ENCODE measurements around the gene VPS13D.

VPS13D gene

GRCh38 chr1:12506281-12507280, 276.8 kb downstream of the VPS13D start:
- no peak for DNase-seq (ENCODE audit: low read depth)
- no peak overlapping the region for H3K4me3 ChIP-seq (ENCODE audit: low read depth, low read length)
- TF ChIP-seq MYC (IDR thresholded peaks at IDR 0.05; ENCODE audit: low read depth, low read length) (no peak), POLR2A (IDR thresholded peaks at IDR 0.05; ENCODE audit: extremely low read depth, insufficient read length) (no peak)
- TF ChIP-seq, protein P1, sequence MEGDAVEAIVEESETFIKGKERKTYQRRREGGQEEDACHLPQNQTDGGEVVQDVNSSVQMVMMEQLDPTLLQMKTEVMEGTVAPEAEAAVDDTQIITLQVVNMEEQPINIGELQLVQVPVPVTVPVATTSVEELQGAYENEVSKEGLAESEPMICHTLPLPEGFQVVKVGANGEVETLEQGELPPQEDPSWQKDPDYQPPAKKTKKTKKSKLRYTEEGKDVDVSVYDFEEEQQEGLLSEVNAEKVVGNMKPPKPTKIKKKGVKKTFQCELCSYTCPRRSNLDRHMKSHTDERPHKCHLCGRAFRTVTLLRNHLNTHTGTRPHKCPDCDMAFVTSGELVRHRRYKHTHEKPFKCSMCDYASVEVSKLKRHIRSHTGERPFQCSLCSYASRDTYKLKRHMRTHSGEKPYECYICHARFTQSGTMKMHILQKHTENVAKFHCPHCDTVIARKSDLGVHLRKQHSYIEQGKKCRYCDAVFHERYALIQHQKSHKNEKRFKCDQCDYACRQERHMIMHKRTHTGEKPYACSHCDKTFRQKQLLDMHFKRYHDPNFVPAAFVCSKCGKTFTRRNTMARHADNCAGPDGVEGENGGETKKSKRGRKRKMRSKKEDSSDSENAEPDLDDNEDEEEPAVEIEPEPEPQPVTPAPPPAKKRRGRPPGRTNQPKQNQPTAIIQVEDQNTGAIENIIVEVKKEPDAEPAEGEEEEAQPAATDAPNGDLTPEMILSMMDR (IDR thresholded peaks at IDR 0.05; ENCODE audit: low read depth, low read length), result no peak

GRCh38 chr1:12507631-12508030, 277.8 kb downstream of the VPS13D start:
- no peak for DNase-seq (ENCODE audit: low read depth)
- TF ChIP-seq POLR2A (IDR thresholded peaks at IDR 0.05; ENCODE audit: extremely low read depth, insufficient read length), result no peak
- no peak for TF ChIP-seq MYC (IDR thresholded peaks at IDR 0.05; ENCODE audit: low read depth, low read length)
- TF ChIP-seq, protein P1 (IDR thresholded peaks at IDR 0.05; ENCODE audit: low read depth, low read length), result no peak
- TF ChIP-seq MAX (IDR thresholded peaks at IDR 0.05; ENCODE audit: low read depth, low read length), result no peak
- no peak overlapping the region for H3K4me3 ChIP-seq (ENCODE audit: low read depth, low read length)

GRCh38 chr1:12508849-12509248, 279.0 kb downstream of the VPS13D start:
- no peak overlapping the region for H3K4me3 ChIP-seq (ENCODE audit: low read depth, low read length)
- TF ChIP-seq MYC (IDR thresholded peaks at IDR 0.05; ENCODE audit: low read depth, low read length) (no peak), POLR2A (IDR thresholded peaks at IDR 0.05; ENCODE audit: extremely low read depth, insufficient read length) (no peak)
- TF ChIP-seq, protein P1 (IDR thresholded peaks at IDR 0.05; ENCODE audit: low read depth, low read length), result no peak
- DNase-seq (ENCODE audit: low read depth), result no peak

DNA sequence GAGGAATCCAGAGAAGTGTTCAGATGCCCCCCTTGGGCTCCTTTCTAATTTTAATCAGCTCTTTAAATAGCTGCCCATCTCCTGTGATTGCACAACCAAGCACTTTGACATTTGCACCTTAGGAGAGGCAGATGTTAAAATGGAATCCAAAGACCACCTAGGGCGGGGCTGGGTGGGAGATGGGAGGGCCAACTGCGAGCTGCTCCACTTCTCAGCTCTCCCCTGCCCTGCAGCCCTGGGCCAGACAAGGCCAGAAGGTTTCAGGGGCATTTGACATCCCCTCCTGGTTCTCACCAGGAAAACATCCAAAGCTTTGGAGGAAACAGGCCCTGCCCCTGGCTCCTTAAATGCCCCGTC, 281.3 kb downstream of the VPS13D start:
- no peak overlapping the region for H3K4me3 ChIP-seq (ENCODE audit: low read depth, low read length)
- no peak for TF ChIP-seq POLR2A (IDR thresholded peaks at IDR 0.05; ENCODE audit: extremely low read depth, insufficient read length)
- TF ChIP-seq MAX (IDR thresholded peaks at IDR 0.05; ENCODE audit: low read depth, low read length), result no peak
- no peak for TF ChIP-seq MYC (IDR thresholded peaks at IDR 0.05; ENCODE audit: low read depth, low read length)
- TF ChIP-seq, protein P1 (IDR thresholded peaks at IDR 0.05; ENCODE audit: low read depth, low read length), result no peak
- DNase-seq (ENCODE audit: low read depth), result no peak

DNA sequence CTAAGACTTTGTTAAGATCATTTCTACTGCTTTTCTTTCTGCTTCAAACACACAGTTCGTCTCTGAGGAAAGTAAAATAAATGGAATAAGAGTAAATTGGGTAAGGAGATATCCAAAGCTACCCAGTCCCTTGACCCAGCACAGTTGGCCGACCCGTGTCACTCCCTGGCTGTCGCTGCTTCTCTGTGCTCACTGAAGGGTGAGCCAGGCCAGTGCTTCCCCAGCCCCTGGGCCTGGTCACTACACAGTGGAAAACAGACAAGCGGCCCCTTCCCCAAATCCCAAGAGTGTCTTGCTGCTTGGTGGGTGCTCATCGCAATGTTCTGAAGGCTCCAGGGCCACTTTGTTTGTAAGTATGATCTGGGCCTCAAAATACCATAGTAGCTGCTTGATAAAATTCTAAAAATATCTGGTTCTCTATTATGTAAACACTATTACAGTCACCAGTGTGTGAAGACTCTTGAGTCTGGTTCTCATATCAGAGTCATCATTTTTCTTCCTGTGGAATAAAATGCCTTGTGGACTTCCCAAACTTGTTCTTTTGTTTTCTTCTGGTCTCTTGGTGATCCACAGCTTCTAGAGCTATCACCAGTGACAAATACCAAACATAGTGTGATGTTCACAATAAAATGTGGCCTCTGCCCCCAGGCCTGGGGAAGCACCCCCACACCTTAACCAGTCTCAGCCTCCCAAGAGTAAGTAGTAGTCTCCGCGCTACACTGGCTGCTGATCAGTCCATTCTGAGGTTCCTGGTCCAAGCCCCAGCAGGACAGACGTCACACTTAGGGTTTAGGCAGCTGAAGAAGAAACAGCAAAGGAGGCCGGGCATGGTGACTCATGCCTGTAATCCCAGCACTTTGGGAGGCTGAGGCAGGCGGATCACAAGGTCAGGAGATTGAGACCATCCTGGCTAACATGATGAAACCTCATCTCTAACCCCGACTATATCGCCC, 282.0 kb downstream of the VPS13D start:
- TF ChIP-seq MYC (IDR thresholded peaks at IDR 0.05; ENCODE audit: low read depth, low read length), result no peak
- no peak for TF ChIP-seq MAX (IDR thresholded peaks at IDR 0.05; ENCODE audit: low read depth, low read length)
- TF ChIP-seq, protein P1 (IDR thresholded peaks at IDR 0.05; ENCODE audit: low read depth, low read length), result no peak
- no peak for TF ChIP-seq POLR2A (IDR thresholded peaks at IDR 0.05; ENCODE audit: extremely low read depth, insufficient read length)
- DNase-seq (ENCODE audit: low read depth), result no peak
- H3K4me3 ChIP-seq (ENCODE audit: low read depth, low read length), result no peak overlapping the region
